ENCODE results near the gene KRTAP5-5. TPM values are rescaled to one million over a fixed set of nuclear protein-coding genes. Genes with fewer than 3 reads are reported as not detected.

Gene KRTAP5-5
- total RNA-seq, 1 experiment from 2014 or later: not detected

GRCh38 chr11:1673446-1674172, 44.0 kb downstream of the KRTAP5-5 start:
- Histone ChIP-seq H3K23me2 (ENCODE audit: insufficient read length, low read depth, low read length, poor library complexity, severe bottlenecking) (no peaks in the 10 kb centered on the region), H3K14ac (ENCODE audit: insufficient read depth, low read length) (no peak overlapping the region), H2BK15ac (ENCODE audit: low read depth, low read length) (no peak overlapping the region), H3K56ac (ENCODE audit: insufficient read length, low read depth, low read length) (no peak overlapping the region), H4K8ac (replicated peaks; ENCODE audit: insufficient read length, low read depth, low read length) (no peak overlapping the region), H3K79me1 (ENCODE audit: insufficient read depth, low read depth, low read length, poor library complexity, severe bottlenecking) (no peaks in the 10 kb centered on the region), H3K18ac (ENCODE audit: insufficient read length, low read depth, low read length) (no peak overlapping the region), H3K27ac (ENCODE audit: insufficient read length, low read depth, low read length) (no peak overlapping the region), H2BK5ac (ENCODE audit: insufficient read length, low read length) (no peak overlapping the region), H3K79me2 (ENCODE audit: insufficient read depth, low read length) (no peaks in the 10 kb centered on the region), H3K4me1 (ENCODE audit: insufficient read depth, low read length) (no peaks in the 10 kb centered on the region), H3K27me3 (ENCODE audit: insufficient read depth, low read length) (no peaks in the 10 kb centered on the region), H3K9ac (ENCODE audit: extremely low read depth, insufficient read length, low read length) (no peak overlapping the region), H2BK120ac (ENCODE audit: low read depth, low read length, poor library complexity, severe bottlenecking) (no peak overlapping the region), H3K4ac (ENCODE audit: low read depth, low read length) (no peak overlapping the region), H2AK5ac (ENCODE audit: insufficient read length, low read length) (no peak overlapping the region), H4K5ac (ENCODE audit: insufficient read length, low read depth, low read length) (no peak overlapping the region), H2BK12ac (ENCODE audit: insufficient read length, low read depth, low read length) (no peak overlapping the region), H2AFZ (ENCODE audit: low read length) (no peak overlapping the region), H3K4me2 (ENCODE audit: insufficient read depth, insufficient read length, low read length) (no peak overlapping the region), H4K20me1 (ENCODE audit: control insufficient read depth, insufficient read depth, insufficient read length) (no peaks in the 10 kb centered on the region), H2BK20ac (ENCODE audit: low read depth, low read length, poor library complexity, severe bottlenecking) (no peak overlapping the region), H4K91ac (ENCODE audit: insufficient read length, low read depth, low read length) (no peak overlapping the region), H3T11ph (ENCODE audit: low read length) (no peak overlapping the region), H3K23ac (ENCODE audit: insufficient read length, low read depth, low read length) (no peak overlapping the region), H3K9me3 (ENCODE audit: control insufficient read depth, low read depth, low read length) (no peaks in the 10 kb centered on the region)
- Mint-ChIP-seq H3K27me3 (ENCODE audit: low read depth) (peaks cover 69% of the 10 kb centered on the region), H3K36me3 (ENCODE audit: insufficient read depth in 1 of 3, low read depth in 3 of 3) (no peaks in the 10 kb centered on the region), H3K4me1 (peaks cover 0 to 3% of the 10 kb centered on the region in 2 experiments; a peak in 1 of 4 replicates), H3K9me3 (no peaks in the 10 kb centered on the region), H3K27ac (no peak overlapping the region), H3K4me3 (no peak overlapping the region)
- TF ChIP-seq, protein P1, sequence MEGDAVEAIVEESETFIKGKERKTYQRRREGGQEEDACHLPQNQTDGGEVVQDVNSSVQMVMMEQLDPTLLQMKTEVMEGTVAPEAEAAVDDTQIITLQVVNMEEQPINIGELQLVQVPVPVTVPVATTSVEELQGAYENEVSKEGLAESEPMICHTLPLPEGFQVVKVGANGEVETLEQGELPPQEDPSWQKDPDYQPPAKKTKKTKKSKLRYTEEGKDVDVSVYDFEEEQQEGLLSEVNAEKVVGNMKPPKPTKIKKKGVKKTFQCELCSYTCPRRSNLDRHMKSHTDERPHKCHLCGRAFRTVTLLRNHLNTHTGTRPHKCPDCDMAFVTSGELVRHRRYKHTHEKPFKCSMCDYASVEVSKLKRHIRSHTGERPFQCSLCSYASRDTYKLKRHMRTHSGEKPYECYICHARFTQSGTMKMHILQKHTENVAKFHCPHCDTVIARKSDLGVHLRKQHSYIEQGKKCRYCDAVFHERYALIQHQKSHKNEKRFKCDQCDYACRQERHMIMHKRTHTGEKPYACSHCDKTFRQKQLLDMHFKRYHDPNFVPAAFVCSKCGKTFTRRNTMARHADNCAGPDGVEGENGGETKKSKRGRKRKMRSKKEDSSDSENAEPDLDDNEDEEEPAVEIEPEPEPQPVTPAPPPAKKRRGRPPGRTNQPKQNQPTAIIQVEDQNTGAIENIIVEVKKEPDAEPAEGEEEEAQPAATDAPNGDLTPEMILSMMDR (conservative IDR thresholded peaks at IDR 0.05): no peak
- DNase-seq: no peak
- WGBS (ENCODE audit: extremely low coverage, insufficient read length, low lambda C conversion rate): no CpG with 5 or more reads among the region's 11 CpGs
